ENCODE measurements around the gene SMTN.
"Not testable (repeated sequence)": the region's sequence is repeated elsewhere in the genome, so short reads cannot be mapped to it uniquely, and the experiment has no call there.

SMTN gene

DNA sequence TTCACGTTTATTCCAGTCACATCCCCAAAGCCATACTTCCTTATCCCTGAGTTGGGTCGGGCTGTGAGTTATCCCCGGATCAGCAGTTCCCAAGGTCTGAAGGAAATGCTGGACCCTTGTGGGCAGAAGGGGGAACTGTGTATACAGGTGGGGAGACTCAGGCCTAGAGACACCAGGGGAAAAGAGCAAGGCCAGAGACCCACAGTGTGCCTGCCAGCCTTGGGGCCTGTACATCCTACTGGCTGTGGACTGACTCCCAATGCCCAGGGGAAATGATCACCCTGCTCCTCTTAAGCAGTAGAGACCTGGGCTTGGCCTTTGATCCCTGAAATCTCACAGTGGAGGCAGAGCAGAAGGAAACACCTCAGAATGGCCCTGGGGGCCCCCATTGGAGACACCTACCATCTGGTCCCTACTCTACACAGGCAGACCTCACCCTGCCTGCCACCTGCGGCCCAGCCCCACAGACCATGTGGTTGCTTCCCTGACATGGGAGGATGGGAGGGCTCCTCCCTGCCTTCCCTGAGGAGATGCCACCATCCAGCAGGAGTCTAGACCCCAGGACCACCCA is 25.0 kb downstream of the SMTN start:
- no peak for DNase-seq

- no peak for DNase-seq
These were observed 25.6 kb downstream of the SMTN start for GRCh38 chr22:31106731-31107177.

DNA sequence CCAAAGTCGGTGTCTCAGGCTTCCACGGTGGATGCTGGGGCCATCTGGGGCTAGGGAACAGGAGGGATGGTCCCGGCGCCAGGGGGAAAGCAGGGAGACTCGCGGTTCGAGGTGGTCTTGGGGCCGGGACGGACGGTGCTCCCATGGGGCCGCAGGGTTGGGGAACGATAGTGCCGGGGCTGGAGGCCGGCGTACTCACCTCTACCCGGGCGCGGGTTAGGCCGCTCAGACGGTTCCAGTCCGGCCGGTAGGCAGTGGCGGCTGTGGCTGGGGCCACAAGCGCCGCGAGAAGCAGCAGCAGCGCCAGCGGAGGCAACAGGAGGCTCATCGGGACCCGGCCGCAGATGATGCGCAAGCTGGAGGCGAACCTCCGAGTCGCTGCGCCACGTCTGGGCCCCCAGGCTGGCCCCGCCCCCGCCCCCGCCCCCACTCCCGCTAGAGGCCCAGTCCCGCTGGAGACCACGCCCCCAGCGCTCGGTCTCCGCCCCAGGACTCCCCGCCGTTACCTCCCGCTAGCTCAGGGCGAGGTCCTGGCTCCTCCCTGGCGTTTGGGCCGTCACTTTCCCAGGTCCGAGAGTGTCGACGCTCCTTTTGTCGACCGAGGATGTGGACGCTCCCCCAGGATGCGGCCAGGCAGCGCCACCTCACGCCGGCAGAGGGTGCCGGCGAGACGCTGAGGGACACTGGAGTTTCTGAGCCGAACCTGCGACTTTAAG is 26.2 kb downstream of the SMTN start, which contains the start of gene SELENOM:
TSS of gene SELENOM (minus strand) at position 391 of the 716 bp plus-strand sequence. CDS start at position 328, 63 bp downstream.
- DNase-seq = peak; percentile 96

- DNase-seq = no peak
These were observed 26.7 kb downstream of the SMTN start for GRCh38 chr22:31107894-31108218.

- not testable (repeated sequence) for DNase-seq
These were observed 31.5 kb downstream of the SMTN start for GRCh38 chr22:31112547-31113091.

GRCh38 chr22:31118046-31118820 is 37.1 kb downstream of the SMTN start:
- DNase-seq = no peak

GRCh38 chr22:31119026-31119717 is 38.1 kb downstream of the SMTN start:
- DNase-seq = no peak

GRCh38 chr22:31120230-31120629 is 39.1 kb downstream of the SMTN start:
- no peak for DNase-seq

- no peak for DNase-seq
These were observed 39.5 kb downstream of the SMTN start for GRCh38 chr22:31120642-31121041.

GRCh38 chr22:31121403-31121802 is 40.3 kb downstream of the SMTN start:
- no peak for DNase-seq

- no peak for DNase-seq
These were observed 41.0 kb downstream of the SMTN start for GRCh38 chr22:31122196-31122531.

DNA sequence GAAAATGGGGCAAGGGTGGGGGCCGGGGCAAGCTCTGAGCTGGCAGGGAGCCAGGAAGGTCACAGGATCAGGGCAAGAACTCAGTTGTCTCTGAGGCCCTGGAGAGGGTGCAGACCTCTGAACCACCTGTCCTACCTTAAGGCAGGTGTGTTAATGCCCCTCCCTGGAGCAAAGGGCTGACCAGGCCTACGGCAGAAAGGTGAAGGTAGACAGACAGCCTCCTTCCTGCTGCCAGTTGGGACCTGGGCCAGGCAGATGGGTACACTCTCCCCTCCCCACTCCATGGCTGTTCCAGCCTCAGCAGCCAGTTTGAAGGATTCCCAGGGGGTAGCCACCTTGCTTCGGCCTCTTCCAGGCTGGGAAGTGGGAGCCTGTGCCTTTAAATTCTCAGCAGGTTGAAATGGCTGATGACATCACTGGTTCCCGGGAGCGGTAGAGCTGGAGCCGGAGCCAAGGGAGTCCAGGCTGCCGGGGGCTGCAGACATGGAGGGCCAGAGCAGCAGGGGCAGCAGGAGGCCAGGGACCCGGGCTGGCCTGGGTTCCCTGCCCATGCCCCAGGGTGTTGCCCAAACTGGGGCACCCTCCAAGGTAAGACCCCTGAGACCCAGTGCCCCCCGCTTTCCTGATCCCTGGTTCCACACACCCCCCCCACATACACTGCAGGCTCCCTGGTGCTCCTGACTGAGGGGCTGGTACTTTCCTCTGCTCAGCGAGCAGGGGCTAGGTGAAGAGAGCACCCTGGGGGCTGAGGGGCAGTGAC is 41.6 kb downstream of the SMTN start, which contains the start of gene INPP5J:
TSS of gene INPP5J (plus strand) at position 435 of the 760 bp plus-strand sequence. CDS start at position 484, 49 bp downstream.
- DNase-seq = no peak

DNA sequence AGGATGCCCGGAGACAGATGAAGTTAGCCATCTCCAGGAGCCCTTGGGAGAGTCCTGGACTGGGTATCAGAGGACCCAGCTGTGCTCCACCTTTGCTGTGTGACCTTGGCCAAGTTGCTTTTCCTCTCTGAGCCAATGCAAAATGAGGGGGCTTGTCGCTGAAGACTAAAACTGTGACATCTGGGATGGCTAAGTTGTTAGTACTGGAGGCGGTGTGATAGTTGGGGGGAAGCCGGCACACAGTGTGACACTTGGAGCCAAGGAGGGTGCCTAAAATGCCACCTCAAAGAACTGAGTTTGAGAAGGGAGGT is 42.1 kb downstream of the SMTN start:
- no peak for DNase-seq

DNA sequence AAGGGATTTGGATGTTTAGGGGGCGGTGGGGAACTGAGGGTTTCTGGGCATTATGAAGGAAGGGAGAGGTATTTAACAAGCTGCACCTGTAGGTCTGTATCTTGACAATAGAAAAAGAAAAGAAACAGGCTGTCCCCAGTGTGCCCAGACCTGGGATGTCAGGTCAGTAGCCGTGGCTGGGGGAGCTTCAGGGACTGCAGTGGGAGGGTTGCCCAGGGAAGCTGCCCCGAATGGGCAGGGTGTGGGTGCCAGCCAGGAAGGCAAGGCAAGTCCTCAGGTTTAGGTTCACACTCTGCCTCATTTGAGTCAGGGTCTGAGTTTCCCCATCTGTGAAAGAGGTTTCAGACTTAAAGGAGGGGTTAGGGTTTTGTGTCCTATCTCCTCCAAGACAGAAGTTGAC is 43.2 kb downstream of the SMTN start:
- DNase-seq = no peak

DNA sequence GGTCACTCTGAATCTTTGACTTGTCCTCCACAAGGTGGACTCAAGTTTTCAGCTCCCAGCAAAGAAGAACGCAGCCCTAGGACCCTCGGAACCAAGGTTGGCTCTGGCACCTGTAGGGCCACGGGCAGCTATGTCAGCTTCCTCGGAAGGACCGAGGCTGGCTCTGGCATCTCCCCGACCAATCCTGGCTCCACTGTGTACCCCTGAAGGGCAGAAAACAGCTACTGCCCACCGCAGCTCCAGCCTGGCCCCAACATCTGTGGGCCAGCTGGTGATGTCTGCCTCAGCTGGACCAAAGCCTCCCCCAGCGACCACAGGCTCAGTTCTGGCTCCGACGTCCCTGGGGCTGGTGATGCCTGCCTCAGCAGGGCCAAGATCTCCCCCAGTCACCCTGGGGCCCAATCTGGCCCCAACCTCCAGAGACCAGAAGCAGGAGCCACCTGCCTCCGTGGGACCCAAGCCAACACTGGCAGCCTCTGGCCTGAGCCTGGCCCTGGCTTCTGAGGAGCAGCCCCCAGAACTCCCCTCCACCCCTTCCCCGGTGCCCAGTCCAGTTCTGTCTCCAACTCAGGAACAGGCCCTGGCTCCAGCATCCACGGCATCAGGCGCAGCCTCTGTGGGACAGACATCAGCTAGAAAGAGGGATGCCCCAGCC is 43.8 kb downstream of the SMTN start:
- no peak for DNase-seq

DNA sequence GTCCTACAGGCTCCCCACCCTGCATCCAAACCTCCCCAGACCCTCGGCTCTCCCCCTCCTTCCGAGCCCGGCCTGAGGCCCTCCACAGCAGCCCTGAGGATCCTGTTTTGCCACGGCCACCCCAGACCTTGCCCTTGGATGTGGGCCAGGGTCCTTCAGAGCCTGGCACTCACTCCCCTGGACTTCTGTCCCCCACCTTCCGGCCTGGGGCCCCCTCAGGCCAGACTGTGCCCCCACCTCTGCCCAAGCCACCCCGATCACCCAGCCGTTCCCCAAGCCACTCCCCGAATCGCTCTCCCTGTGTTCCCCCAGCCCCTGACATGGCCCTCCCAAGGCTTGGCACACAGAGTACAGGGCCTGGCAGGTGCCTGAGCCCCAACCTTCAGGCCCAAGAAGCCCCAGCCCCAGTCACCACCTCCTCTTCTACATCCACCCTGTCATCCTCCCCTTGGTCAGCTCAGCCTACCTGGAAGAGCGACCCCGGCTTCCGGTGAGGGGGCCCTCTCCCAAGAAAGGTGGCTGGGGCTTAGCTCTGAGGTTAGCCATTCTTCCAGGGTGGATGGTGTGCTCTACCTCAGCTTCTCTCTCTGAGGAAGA is 44.5 kb downstream of the SMTN start:
- no peak for DNase-seq

DNA sequence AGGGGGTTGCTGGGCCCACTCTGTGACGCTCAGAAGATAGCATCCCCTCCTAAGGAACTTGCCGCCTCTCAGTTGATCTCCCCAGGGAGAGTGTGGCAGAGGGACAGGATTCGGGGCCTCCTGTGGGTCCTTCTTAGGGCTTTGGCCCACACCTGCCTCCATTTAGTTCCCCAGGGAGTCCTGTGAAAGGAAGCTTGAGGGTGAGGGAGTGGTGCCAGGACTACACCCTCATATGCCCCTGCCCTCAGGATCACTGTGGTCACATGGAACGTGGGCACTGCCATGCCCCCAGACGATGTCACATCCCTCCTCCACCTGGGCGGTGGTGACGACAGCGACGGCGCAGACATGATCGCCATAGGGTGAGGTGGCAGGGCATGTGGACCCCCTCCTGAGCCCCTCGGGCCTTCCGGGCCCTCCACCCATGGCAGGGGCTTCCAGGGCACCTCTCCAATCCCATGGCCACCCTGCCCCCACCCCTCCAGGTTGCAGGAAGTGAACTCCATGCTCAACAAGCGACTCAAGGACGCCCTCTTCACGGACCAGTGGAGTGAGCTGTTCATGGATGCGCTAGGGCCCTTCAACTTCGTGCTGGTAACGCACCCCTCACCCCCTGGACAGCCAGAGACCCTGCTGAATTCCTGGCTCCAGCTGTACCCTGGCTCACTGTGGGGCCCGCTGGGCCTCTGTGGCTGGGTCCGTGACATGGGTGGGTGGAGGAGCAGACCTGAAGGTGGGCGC is 45.2 kb downstream of the SMTN start:
- no peak for DNase-seq

GRCh38 chr22:31126869-31127175 is 45.7 kb downstream of the SMTN start:
- no peak for DNase-seq

- DNase-seq = peak; percentile 8
These were observed 46.2 kb downstream of the SMTN start for GRCh38 chr22:31127181-31127772.

GRCh38 chr22:31128156-31128555 is 47.0 kb downstream of the SMTN start:
- DNase-seq = no peak

DNA sequence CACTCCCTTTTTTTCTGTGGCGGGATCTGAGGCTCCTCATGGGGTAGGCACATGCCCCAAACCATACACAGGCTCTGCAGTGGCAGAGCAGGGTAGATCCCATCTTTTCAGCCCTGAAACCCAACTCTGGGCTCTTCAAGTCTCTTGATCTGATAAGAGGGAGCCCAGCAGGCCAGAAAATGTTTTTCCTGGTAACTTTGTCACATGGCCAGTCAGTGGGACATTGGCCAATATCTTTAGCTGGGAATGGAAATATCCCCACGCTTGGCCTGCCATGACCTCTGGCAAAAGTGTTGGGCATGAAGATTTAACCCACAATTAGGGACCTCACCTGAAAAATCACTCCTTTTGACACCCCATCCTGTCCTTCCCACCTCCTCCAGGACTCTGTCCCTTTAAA is 49.8 kb downstream of the SMTN start:
- no peak for DNase-seq

All from hematopoietic multipotent progenitor cell treated with erythropoietin and hydrocortisone succinate and interleukin-3 and kit ligand, for 8 days (in vitro differentiated cells).